Adipocyte (in vitro differentiated cells): ENCODE data around the gene GTF2I.
A peak's percentile ranks its signal among the peaks of the same experiment; 100 is the strongest.
"Not testable (repeated sequence)": the region's sequence is repeated elsewhere in the genome, so short reads cannot be mapped to it uniquely, and the experiment has no call there.

Experiments used
- DNase-seq: peaks from one replicate; pipeline ENCODE4 v3.0.0-alpha.2; 2015; ENCODE audit warnings: low read depth
- H3K27me3 ChIP-seq: replicated peaks from 2 replicates; pipeline ENCODE4 v1.7.0; 2013; ENCODE audit warnings: mild to moderate bottlenecking, low read length, moderate library complexity; ENCODE audit not compliant: control insufficient read depth, insufficient read depth
- H3K36me3 ChIP-seq: 2 replicates; pipeline ENCODE4 v1.7.0; 2013; ENCODE audit warnings: low read length, mild to moderate bottlenecking, moderate library complexity; ENCODE audit not compliant: control insufficient read depth, insufficient read depth, severe bottlenecking
- H3K4me1 ChIP-seq: 2 replicates; pipeline ENCODE4 v1.7.0; 2013; ENCODE audit warnings: mild to moderate bottlenecking, low read length, moderate library complexity; ENCODE audit not compliant: control insufficient read depth, insufficient read depth
- H3K4me3 ChIP-seq: 2 replicates; pipeline ENCODE4 v1.7.0; 2013; ENCODE audit warnings: mild to moderate bottlenecking, low read length, moderate library complexity
- H3K9ac ChIP-seq: 2 replicates; pipeline ENCODE4 v1.7.0; 2013; ENCODE audit warnings: mild to moderate bottlenecking, low read length, moderate library complexity
- H3K9me3 ChIP-seq: 2 replicates; pipeline ENCODE4 v1.7.0; 2013; ENCODE audit warnings: mild to moderate bottlenecking, low read length, moderate library complexity; ENCODE audit not compliant: control insufficient read depth

Gene GTF2I

DNA sequence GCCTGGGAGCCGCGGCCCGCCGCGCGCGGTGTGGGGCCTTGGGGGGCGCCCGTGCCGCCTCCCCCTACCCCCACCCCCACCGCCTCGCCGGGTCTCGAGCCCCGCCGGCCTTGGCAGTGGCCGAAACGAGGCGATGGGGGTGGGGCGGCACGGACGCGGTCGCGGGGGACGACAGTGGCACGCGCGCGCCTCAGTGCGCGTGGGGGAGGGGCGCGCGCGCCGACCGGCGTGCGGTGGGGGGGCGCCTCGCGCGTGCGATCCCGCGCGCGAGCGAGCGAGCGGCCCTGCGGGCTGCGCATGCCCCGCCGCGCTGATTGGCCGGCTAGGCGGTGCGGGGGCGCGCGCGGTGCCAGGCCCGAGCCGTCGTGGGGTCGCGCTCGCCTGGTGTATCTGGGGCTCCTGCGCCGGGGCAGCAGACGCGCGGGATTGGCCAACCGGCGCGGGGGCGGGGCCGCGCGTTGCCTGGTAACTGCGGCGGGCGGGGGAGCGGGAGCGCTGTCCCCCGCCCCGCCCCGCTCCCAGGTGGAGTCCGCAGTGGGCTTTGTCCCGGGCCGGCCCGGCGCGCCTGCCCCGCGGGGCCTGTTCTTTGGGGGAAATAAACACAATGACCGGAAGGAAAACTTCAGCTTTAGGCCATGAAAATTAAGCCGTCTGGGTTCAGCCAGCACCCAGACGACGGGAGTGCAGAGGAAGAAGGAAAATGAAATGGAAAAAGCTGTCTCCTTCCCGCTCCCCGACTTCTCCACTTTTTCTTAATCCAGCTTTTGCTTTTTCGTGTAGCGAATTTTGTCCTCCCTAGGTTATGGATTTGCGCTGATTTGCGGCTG, 873 bp downstream of the GTF2I start:
- no peaks in the 10 kb centered on the region for H3K36me3 ChIP-seq
- H3K9ac ChIP-seq, result peak overlapping the region; percentile 99
- peaks cover 57% of the 10 kb centered on the region for H3K4me1 ChIP-seq
- peak; percentile 97 for DNase-seq
- peak overlapping the region; percentile 94 for H3K4me3 ChIP-seq
- H3K27me3 ChIP-seq, result no peaks in the 10 kb centered on the region
- H3K9me3 ChIP-seq, result no peaks in the 10 kb centered on the region

DNA sequence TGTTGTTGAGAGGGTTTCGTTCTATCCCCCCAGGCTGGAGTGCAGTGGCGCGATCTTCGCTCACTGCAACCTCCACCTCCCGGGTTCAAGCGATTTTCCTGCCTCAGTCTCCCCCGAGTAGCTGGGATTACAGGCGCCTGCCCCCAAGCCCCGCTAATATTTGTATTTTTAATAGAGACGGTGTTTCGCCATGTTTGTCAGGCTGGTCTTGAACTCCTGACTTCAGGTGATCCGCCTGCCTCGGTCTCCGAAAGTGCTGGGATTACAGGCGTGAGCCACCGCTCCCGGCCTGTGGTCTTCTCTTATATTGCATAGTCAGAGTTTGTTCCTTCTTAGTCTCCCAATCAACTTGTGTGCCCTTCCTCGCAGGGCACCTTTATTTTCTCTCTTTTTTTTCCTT, 2.7 kb downstream of the GTF2I start:
- H3K9ac ChIP-seq, result peak overlapping the region; percentile 72
- peak overlapping the region; percentile 94 for H3K4me3 ChIP-seq
- H3K4me1 ChIP-seq, result peaks cover 72% of the 10 kb centered on the region
- not testable (repeated sequence) for H3K9me3 ChIP-seq, H3K36me3 ChIP-seq, DNase-seq, H3K27me3 ChIP-seq

DNA sequence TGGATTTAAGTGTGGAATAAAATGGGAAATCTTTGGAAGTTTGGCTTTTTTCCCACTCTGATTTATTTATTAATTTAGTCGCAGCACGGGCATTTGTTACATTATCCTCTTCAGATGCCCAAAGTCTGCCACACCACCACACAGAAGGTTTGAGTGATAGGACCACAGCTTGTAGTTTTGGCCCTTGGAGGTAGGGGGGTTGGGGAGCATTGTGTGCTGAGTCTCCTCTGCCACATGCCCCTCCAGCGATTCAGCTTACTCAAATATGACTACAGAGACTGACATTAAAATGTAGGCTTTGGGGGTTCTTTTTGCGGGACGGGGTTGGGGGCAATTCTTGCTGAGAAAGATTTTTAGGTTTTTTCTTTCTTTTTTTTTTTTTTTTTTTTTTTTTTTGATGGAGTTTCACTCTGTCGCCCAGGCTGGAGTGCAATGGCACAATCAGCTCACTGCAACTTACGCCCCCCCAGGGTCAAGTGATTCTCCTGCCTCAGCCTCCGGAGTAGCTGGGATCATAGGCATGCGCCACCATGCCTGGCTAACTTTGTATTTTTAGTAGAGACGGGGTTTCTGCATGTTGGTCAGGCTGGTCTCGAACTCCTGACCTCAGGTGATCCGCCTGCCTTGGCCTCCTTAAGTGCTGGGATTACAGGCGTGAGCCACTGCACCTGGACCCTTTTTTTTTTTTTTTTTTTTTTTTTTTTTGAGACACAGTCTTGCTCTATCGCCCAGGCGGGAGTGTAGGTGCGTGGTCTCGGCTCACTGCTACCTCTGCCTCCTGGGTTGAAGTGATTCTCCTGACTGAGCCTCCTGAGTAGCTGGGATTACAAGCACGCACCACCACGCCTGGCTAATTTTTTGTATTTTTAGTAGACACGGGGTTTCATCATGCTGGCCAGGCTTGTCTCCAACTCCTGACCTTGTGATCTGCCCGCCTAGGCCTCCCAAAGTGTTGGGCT, 4.6 kb downstream of the GTF2I start:
- H3K36me3 ChIP-seq, result peaks cover 17% of the 10 kb centered on the region
- not testable (repeated sequence) for DNase-seq, H3K27me3 ChIP-seq, H3K9me3 ChIP-seq
- peaks cover 67% of the 10 kb centered on the region for H3K4me1 ChIP-seq
- peak overlapping the region; percentile 34 for H3K9ac ChIP-seq
- peak overlapping the region; percentile 64 for H3K4me3 ChIP-seq

DNA sequence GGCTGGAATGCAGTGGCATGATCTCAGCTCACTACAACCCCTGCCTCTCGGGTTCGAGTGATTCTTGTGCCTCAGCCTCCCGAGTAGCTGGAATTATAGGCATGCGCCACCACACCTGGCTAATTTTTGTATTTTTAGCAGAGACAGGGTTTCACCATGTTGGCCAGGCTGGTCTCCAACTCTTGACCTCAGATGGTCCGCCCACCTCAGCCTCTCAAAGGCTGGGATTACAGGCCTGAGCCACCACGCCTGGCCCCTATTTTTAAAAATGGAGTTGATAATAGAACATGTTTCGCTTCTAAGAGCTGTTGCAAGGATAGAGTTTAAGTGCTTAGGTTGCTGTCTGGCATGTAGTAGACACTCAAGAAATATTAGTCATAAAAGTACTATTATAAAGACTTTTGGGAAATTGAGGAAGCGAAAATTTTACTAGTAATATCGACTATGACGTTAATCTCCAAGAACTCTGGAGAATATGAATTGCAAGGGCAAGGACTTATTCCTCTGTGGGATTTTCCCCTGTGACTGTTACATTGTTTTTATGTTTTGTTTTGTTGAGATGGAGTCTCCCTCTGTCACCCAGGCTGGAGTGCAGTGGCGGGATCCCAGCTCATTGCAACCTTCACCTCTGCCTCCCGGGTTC, 7.9 kb downstream of the GTF2I start:
- Histone ChIP-seq H3K9ac (no peak overlapping the region), H3K4me3 (no peak overlapping the region), H3K27me3 (no peaks in the 10 kb centered on the region), H3K36me3 (peaks cover 30% of the 10 kb centered on the region), H3K9me3 (no peaks in the 10 kb centered on the region), H3K4me1 (peaks cover 50% of the 10 kb centered on the region)
- no peak for DNase-seq

DNA sequence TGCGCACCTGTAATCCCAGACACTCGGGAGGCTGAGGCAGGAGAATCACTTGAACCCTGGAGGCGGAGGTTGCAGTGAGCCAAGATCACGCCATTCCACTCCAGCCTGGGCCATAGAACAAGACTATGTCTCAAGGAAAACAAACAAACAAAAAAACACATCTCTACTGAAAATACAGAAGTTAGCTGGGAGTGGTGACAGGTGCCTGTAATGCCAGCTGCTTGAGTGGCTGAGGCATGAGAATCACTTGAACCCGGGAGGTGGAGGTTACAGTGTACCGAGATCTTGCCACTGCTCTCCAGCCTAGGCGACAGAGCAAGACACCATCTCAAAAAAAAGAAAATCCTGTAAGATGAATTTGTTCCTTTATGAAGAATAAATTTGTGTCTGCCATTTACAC, 9.5 kb downstream of the GTF2I start:
- DNase-seq, H3K9ac ChIP-seq, H3K9me3 ChIP-seq, H3K4me3 ChIP-seq, H3K27me3 ChIP-seq: not testable (repeated sequence)
- peaks cover 30% of the 10 kb centered on the region for H3K36me3 ChIP-seq
- H3K4me1 ChIP-seq, result peaks cover 34% of the 10 kb centered on the region

DNA sequence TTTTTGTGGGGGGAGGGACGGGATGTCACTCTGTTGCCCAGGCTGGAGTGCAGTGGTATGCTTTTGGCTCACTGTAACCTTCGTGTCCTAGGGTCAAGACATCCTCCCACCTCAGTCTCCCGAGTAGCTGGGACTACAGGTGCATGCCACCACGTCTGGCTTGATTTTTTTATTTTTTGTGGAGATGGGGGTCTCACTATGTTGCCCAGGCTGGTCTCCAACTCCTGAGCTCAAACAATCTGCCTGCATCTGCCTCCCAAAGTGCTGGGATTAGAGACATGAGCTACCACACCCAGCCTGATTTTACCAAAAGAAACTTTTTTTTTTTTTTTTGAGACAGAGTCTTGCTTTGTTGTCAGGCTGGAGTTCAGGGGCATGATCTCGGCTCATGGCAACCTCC, 10.0 kb downstream of the GTF2I start:
- H3K9ac ChIP-seq, H3K4me3 ChIP-seq, H3K27me3 ChIP-seq, DNase-seq, H3K9me3 ChIP-seq: not testable (repeated sequence)
- Histone ChIP-seq H3K36me3 (peaks cover 30% of the 10 kb centered on the region), H3K4me1 (peaks cover 33% of the 10 kb centered on the region)

DNA sequence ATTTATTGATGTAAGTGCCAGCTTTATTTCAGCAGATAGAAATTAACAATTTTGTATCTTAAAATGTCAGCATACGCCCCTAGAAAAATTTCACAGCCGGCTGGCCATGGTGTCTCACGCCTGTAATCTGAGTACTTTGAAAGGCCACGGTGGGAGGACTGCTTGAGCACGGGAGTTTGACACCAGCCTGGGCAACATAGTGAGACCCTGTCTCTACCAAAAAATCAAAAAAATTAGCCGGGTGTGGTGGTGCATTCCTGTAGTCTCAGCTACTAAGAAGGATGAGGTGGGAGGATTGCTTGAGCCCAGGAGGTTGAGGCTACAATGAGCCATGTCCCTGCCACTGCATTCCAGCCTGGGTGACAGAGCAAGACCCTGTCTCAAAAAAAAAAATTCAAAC, 14.1 kb downstream of the GTF2I start:
- H3K4me3 ChIP-seq, result no peak overlapping the region
- H3K9ac ChIP-seq, result no peak overlapping the region
- H3K36me3 ChIP-seq, result peaks cover 23% of the 10 kb centered on the region
- H3K27me3 ChIP-seq, result no peaks in the 10 kb centered on the region
- H3K9me3 ChIP-seq, result no peaks in the 10 kb centered on the region
- DNase-seq, result no peak
- peaks cover 8% of the 10 kb centered on the region for H3K4me1 ChIP-seq

DNA sequence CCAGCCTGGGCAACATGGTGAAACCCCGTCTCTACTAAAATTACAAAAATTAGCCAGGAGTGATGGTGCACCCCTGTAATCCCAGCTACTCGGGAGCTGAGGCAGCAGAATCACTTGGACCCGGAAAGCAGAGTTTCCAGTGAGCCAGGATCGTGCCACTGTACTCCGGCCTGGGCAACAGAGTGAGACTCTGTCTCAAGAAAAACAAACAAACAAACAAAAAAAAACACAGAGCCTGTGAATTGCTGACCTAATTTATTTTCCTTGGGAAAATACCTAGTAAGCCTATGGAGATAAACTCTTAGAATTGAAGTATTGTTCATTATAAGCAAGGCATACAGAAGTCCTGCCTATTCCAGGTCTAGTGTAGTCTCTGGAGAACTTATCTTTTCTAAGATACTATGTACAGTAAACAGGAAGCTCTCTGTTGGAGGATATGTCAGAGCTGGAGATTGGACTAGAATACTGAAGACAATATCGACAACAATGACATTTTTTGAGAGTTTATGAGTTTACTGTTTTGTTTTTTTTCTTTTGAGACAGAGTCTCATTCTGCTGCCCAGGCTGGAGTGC, 14.9 kb downstream of the GTF2I start:
- DNase-seq, result no peak
- Histone ChIP-seq H3K9ac (no peak overlapping the region), H3K9me3 (no peaks in the 10 kb centered on the region), H3K36me3 (peaks cover 16% of the 10 kb centered on the region), H3K4me1 (peaks cover 8% of the 10 kb centered on the region), H3K27me3 (no peaks in the 10 kb centered on the region), H3K4me3 (no peak overlapping the region)

DNA sequence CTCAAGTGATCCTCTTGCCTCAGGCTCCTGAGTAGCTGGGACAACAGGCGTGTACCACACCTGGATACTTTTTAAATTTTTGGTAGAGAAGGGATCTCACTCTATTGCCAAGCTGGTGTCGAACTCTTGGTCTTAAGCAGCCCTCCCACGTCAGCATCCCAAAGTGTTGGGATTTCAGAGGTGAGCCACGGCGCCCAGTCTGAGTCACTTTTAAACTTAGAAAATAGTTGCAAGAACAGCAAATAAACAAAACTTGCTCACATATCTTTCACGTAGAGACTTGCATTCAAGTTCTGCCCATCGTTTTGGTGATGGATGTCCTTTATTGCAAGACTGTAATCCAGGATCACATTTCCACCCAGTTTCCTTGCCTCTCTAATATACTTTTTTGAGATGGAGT, 16.6 kb downstream of the GTF2I start:
- peaks cover 8% of the 10 kb centered on the region for H3K4me1 ChIP-seq
- H3K36me3 ChIP-seq, result peaks cover 23% of the 10 kb centered on the region
- no peak for DNase-seq
- no peak overlapping the region for H3K9ac ChIP-seq
- no peaks in the 10 kb centered on the region for H3K9me3 ChIP-seq
- no peak overlapping the region for H3K4me3 ChIP-seq
- H3K27me3 ChIP-seq, result no peaks in the 10 kb centered on the region

DNA sequence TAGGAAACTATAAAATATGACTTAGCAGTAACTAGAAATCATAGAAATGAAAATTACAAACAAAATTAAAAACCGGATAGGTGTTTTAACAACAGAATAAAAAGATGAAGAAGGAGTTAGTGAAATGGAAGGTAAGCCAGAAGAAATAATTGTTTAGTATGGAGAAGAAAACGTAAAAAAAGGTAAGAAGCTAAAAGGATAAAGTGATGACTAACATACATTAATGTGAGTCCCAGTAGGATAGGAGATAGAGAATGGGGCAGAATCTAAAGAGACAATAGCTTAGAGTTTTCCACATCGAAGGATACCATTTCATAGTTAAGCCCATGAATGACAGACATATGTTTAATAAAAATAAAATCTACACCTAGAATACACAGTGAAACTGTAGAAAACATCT, 25.3 kb downstream of the GTF2I start:
- no peak for DNase-seq
- Histone ChIP-seq H3K4me1 (no peaks in the 10 kb centered on the region), H3K9me3 (no peaks in the 10 kb centered on the region), H3K9ac (no peak overlapping the region), H3K27me3 (no peaks in the 10 kb centered on the region), H3K36me3 (peaks cover 12% of the 10 kb centered on the region), H3K4me3 (no peak overlapping the region)

DNA sequence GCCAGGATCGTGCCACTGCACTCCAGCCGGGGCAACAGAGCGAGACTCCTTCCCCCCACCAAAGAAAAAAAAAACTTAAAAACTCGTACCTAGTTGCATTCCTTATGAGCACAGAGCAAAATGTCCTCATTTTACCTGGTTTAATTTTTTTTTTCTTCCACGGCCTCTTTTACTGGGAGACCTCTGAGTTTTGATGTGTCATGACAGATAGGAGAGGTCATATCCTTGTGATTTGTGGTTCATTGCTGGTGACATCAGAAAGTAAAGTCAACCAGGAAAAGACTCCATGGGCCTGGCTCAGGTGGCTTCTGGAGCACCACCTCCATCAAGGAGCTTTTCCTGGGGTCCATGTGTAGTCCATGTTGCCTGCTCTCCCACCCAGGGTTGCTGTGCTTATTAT, 26.3 kb downstream of the GTF2I start:
- H3K9me3 ChIP-seq, result no peaks in the 10 kb centered on the region
- H3K36me3 ChIP-seq, result peaks cover 4% of the 10 kb centered on the region
- H3K4me1 ChIP-seq, result no peaks in the 10 kb centered on the region
- H3K9ac ChIP-seq, result no peak overlapping the region
- H3K27me3 ChIP-seq, result no peaks in the 10 kb centered on the region
- DNase-seq, result no peak
- no peak overlapping the region for H3K4me3 ChIP-seq
